Adrenal gland (tissue), 12 donors: ENCODE data around the gene ZNRF3. TPM values are rescaled to one million over a fixed set of nuclear protein-coding genes. Genes with fewer than 3 reads are reported as not detected.

Source experiments
- DNase-seq, 7 donors: peaks; one replicate each; pipeline ENCODE4 v3.0.0-alpha.2; 2019 to 2020
- H3K27ac ChIP-seq, 5 donors: fragments of 200-600 bp; sonication (generic) in 4 of 5; 1 replicate in 3 of 5; 2 replicates in 2 of 5; pipeline versions ENCODE4 v1.5.1 to v1.8.0; 2016 to 2020; ENCODE audit warnings: mild to moderate bottlenecking in 1 of 5
- H3K27me3 ChIP-seq: fragments of 200-600 bp; 2 replicates; pipeline ENCODE4 v1.8.0; 2021
- H3K36me3 ChIP-seq, 2 donors: fragments of 200-600 bp; replicated peaks in 1 of 2; 1 replicate in 1 of 2; 2 replicates in 1 of 2; pipeline versions ENCODE4 v1.5.1 to v1.8.0; 2018 to 2022
- H3K4me1 ChIP-seq, 2 donors: fragments of 200-600 bp; replicated peaks in 1 of 2; 1 replicate in 1 of 2; 2 replicates in 1 of 2; pipeline versions ENCODE4 v1.5.1 to v1.8.0; 2018 to 2021
- H3K4me3 ChIP-seq, 4 donors: fragments of 200-600 bp; sonication (generic) in 3 of 4; one replicate each; pipeline ENCODE4 v1.5.1; 2016 to 2018
- H3K9me3 ChIP-seq, 3 donors: fragments of 200-600 bp; sonication (generic) in 1 of 3; replicated peaks in 1 of 3; 1 replicate in 2 of 3; 2 replicates in 1 of 3; pipeline versions ENCODE4 v1.5.1 to v1.8.0; 2016 to 2021
- CTCF ChIP-seq, 6 experiments: fragments of 450-650 bp in 4 of 6; fragments of 200-600 bp in 2 of 6; sonication (generic) in 1 of 6; IDR thresholded peaks; 1 replicate in 5 of 6; 2 replicates in 1 of 6; pipeline versions ENCODE4 v1.5.1 to v1.8.0; 2016 to 2021; ENCODE audit warnings: antibody characterized with exemption in 6 of 6, mild to moderate bottlenecking in 2 of 6, moderate library complexity in 1 of 6
- POLR2A ChIP-seq, 2 donors: fragments of 450-650 bp; IDR thresholded peaks; one replicate each; pipeline ENCODE4 v1.6.1; 2017; ENCODE audit warnings: antibody characterized with exemption in 2 of 2, mild to moderate bottlenecking in 2 of 2, moderate library complexity in 1 of 2
- WGBS, 4 donors: extraction: QIAGEN DNeasy Blood & Tissue Kit in 2 of 4; methylation state at CpG; one replicate each; pipeline versions ENCODE4 v1.1.5 to v1.1.7; 2013 to 2017; 5-methylcytosine and 5-hydroxymethylcytosine counted together
- intact Hi-C, 2 donors: fragments of 100-400 bp; cut with DNase I; formaldehyde crosslinking; loops; one replicate each; pipeline versions ENCODE4 v1.14.1 to v1.15.0; 2022 to 2023
- polyA plus RNA-seq, 3 donors: library from polyadenylated mRNA; stranded (reverse); fragments of 200-250 nt in 2 of 3; fragments of 350-450 nt in 1 of 3; fragmentation: Illumina TruSeq in 1 of 3; extraction: RNeasy Lipid Tissue Mini Kit (QIAGEN cat#74804) in 1 of 3; gene quantifications; one replicate each; pipeline ENCODE4 v1.2.3, GENCODE V29; 2013 to 2014
- total RNA-seq, 9 donors: library from RNA; depleted of rRNA in 4 of 9; stranded (reverse); fragments of >200 nt in 4 of 9; fragments of 120-200 nt in 1 of 9; fragmentation: NEBNext Ultra II Directional in 1 of 9; extraction: Animal tissue kit (Norgen Biotek cat#: 25700) in 1 of 9; gene quantifications; one replicate each; pipeline versions ENCODE4 v1.1.0 to v1.2.4, GENCODE V29; 2013 to 2023
- donor health status: healthy with polysubstance abuse.
- donor health status: Bipolar disorder and iron deficiency.
- donor health status: DM: yes; HTN: yes; CAD: no.
- donor health status: DM: no; HTN: no; CAD: no.
- donor health status: DM: no; HTN: no; CAD: no.
- donor health status: DM: yes; HTN: yes; CAD: no.

ZNRF3 gene
- total and polyA plus RNA-seq, 12 donors: 3.1 to 40.9 (median 17.0) TPM

- DNase-seq: no peak
- H3K9me3 ChIP-seq: no peaks in the 10 kb centered on the region
- no peaks in the 10 kb centered on the region for H3K36me3 ChIP-seq
- H3K4me1 ChIP-seq: peaks cover 30 to 33% of the 10 kb centered on the region in 2 donors
- peak overlapping the region in 1 of 4 donors; percentile 59 for H3K4me3 ChIP-seq
- 91 to 96% (median 92%) methylated on average over 9 of the region's 9 CpGs for WGBS, 4 donors
- intact Hi-C loops: loop anchor here in 1 of 2 donors (10.0 kb wide), 1 partner anchor 145 kb away; the partner anchor contains the start of gene ZNRF3
- TF ChIP-seq POLR2A (IDR thresholded peaks at IDR 0.05): no peak
- no peak for TF ChIP-seq CTCF (IDR thresholded peaks at IDR 0.05)
- peak overlapping the region in 3 of 5 donors; percentile 95 to 99 (median 99) for H3K27ac ChIP-seq
- H3K27me3 ChIP-seq: no peaks in the 10 kb centered on the region
These were observed 146.0 kb downstream of the ZNRF3 start for GRCh38 chr22:29029202-29030000.

GRCh38 chr22:29030016-29030617 lies 146.7 kb downstream of the ZNRF3 start:
- WGBS, 4 donors: 19 to 27% (median 22%) methylated on average over 19 to 20 of the region's 20 CpGs
- H3K9me3 ChIP-seq: no peaks in the 10 kb centered on the region
- H3K4me3 ChIP-seq: peak overlapping the region in 2 of 4 donors; percentile 34 to 59
- H3K27me3 ChIP-seq: no peaks in the 10 kb centered on the region
- TF ChIP-seq POLR2A (IDR thresholded peaks at IDR 0.05) (no peak), CTCF (IDR thresholded peaks at IDR 0.05) (peak in 1 of 6 experiments; percentile 11)
- peak overlapping the region; percentile 85 to 99 (median 95) for H3K27ac ChIP-seq
- DNase-seq: peak in 2 of 7 donors; percentile 28 to 32
- intact Hi-C loops: loop anchor here in 1 of 2 donors (10.0 kb wide), 1 partner anchor 115 kb away; no protein-coding TSS in a partner anchor
- H3K4me1 ChIP-seq: peaks cover 30 to 33% of the 10 kb centered on the region in 2 donors
- no peaks in the 10 kb centered on the region for H3K36me3 ChIP-seq

- Histone ChIP-seq H3K4me3 (peak overlapping the region in 2 of 4 donors; percentile 34 to 59), H3K36me3 (no peaks in the 10 kb centered on the region), H3K27me3 (no peaks in the 10 kb centered on the region), H3K9me3 (no peaks in the 10 kb centered on the region), H3K4me1 (peaks cover 30 to 34% of the 10 kb centered on the region in 2 donors), H3K27ac (peak overlapping the region; percentile 85 to 99 (median 95))
- peak in 1 of 6 experiments; percentile 2 for TF ChIP-seq CTCF (IDR thresholded peaks at IDR 0.05)
- peak in 1 of 2 donors; percentile 58 for TF ChIP-seq POLR2A (IDR thresholded peaks at IDR 0.05)
- intact Hi-C loops: loop anchor here in 1 of 2 donors (10.0 kb wide), 1 partner anchor 116 kb away; no protein-coding TSS in a partner anchor
- WGBS, 4 donors: 2 to 5% (median 4%) methylated on average over 7 to 32 of the region's 32 CpGs
- DNase-seq: peak; percentile 93 to 96 (median 95)
These were observed 147.3 kb downstream of the ZNRF3 start for GRCh38 chr22:29030618-29031226.
